H7 (cell line): ENCODE data around the gene ANAPC5. TPM values are rescaled to one million over a fixed set of nuclear protein-coding genes. Genes with fewer than 3 reads are reported as not detected.
A peak's percentile ranks its signal among the peaks of the same experiment; 100 is the strongest.
"Not testable (repeated sequence)": the region's sequence is repeated elsewhere in the genome, so short reads cannot be mapped to it uniquely, and the experiment has no call there.

Experiments used
- DNase-seq: peaks from one replicate; pipeline ENCODE4 v3.0.0; 2012
- H3K27me3 ChIP-seq: 2 replicates; pipeline ENCODE4 v1.6.0; 2011; ENCODE audit warnings: mild to moderate bottlenecking, low read length; ENCODE audit not compliant: control insufficient read depth, insufficient read depth
- H3K36me3 ChIP-seq: replicated peaks from 2 replicates; pipeline ENCODE4 v1.5.1; 2011; ENCODE audit warnings: low read length; ENCODE audit not compliant: control insufficient read depth, insufficient read depth
- H3K4me3 ChIP-seq: 2 replicates; pipeline ENCODE4 v1.5.1; 2011; ENCODE audit warnings: low read depth, mild to moderate bottlenecking, control low read depth, low read length, moderate library complexity; ENCODE audit not compliant: insufficient read depth
- total RNA-seq: library from RNA; depleted of rRNA; stranded (reverse); fragments of >200 nt; shearing (Covaris generic); gene quantifications from 2 replicates; pipeline ENCODE4 v1.2.3, GENCODE V29; 2014

The ANAPC5 gene
- total RNA-seq, 1 experiment from 2014 or later, result 161 TPM

- no peaks in the 10 kb centered on the region for H3K27me3 ChIP-seq
- H3K36me3 ChIP-seq, result no peaks in the 10 kb centered on the region
- no peak for DNase-seq
- H3K4me3 ChIP-seq, result no peak overlapping the region
These were observed 26.5 kb upstream of the ANAPC5 start for GRCh38 chr12:121378736-121379135.

- Histone ChIP-seq H3K4me3 (no peak overlapping the region), H3K36me3 (no peaks in the 10 kb centered on the region), H3K27me3 (no peaks in the 10 kb centered on the region)
- DNase-seq, result no peak
These were observed 24.8 kb upstream of the ANAPC5 start for GRCh38 chr12:121376754-121377697.

DNA sequence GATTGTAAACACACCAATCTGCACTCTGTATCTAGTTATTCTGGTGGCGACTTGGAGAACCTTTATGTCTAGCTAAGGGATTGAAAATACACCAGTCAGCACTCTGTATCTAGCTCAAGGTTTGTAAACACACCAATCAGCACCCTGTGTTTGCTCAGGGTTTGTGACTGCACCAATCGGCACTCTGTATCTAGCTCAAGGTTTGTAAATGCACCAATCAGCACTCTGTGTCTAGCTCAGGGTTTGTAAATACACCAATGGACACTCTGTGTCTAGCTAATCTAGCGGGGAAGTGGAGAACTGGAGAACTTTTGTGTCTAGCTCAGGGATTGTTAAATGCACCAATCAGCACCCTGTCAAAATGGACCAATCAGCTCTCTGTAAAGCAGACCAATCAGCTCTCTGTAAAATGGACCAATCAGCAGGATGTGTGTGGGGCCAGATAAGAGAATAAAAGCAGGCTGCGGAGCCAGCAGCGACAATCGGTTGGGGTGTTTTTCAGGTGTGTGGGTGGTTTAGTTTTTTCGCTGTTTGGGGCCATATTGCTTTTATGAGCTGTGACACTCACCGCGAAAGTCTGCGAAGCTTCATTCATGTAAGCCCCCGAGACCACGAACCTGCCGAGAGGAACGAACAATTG, 22.9 kb upstream of the ANAPC5 start:
- DNase-seq, H3K36me3 ChIP-seq, H3K4me3 ChIP-seq, H3K27me3 ChIP-seq: not testable (repeated sequence)

- DNase-seq, H3K36me3 ChIP-seq, H3K27me3 ChIP-seq, H3K4me3 ChIP-seq: not testable (repeated sequence)
These were observed 22.1 kb upstream of the ANAPC5 start for GRCh38 chr12:121374336-121374735.

GRCh38 chr12:121373755-121374154, 21.5 kb upstream of the ANAPC5 start:
- no peak for DNase-seq
- H3K36me3 ChIP-seq, result no peaks in the 10 kb centered on the region
- no peak overlapping the region for H3K4me3 ChIP-seq
- H3K27me3 ChIP-seq, result no peaks in the 10 kb centered on the region

DNA sequence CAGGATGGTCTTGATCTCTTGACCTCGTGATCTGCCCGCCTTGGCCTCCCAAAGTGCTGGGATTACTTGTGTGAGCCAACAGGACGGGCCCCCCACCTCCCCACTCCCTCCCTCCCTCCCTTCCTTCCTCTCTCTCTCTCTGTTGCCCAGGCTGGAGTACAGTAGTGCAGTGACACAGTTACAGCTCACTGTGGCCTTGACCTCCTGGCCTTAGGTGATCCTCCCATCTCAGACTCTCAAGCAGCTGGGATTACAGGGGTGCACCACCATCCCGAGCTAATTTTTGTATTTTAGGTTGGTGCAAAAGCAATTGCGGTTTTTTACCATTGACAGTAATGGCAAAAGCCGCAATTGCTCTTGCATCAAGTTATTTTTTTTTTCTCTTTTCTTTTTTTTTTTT, 19.2 kb upstream of the ANAPC5 start:
- Histone ChIP-seq H3K27me3 (no peaks in the 10 kb centered on the region), H3K4me3 (no peak overlapping the region), H3K36me3 (no peaks in the 10 kb centered on the region)
- DNase-seq, result no peak

GRCh38 chr12:121366063-121366459, 13.8 kb upstream of the ANAPC5 start:
- Histone ChIP-seq H3K27me3 (no peaks in the 10 kb centered on the region), H3K36me3 (no peaks in the 10 kb centered on the region), H3K4me3 (no peak overlapping the region)
- DNase-seq, result no peak

DNA sequence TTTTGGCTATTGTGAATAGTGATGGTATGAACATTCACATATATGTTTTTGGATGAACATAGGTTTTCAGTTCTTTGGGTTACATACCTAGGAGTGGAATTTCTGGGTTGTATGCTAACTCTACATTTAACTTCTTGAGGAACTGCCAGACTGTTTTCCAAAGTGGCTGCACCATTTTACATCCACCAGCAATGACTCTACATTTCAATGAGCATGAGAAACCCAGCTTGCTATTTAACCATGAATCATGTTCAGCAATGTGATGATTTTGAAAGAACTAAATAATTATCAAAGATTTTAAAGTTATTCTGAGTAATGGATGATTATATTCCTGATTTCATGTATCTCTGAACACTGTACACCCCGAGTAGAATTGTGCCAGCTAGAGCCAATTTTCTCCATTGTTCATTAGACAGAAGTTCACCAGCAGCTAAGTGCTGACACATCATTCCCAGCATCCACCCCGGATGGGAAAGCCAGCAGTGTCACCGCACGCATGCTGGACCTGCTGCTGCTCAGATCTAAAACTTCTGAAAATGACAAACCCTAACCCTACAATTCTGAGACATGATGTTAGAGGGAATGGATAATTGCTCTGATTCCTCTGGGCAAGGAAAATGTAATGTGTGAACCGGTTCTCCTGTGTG, 13.3 kb upstream of the ANAPC5 start:
- Histone ChIP-seq H3K27me3 (no peaks in the 10 kb centered on the region), H3K36me3 (no peaks in the 10 kb centered on the region), H3K4me3 (no peak overlapping the region)

GRCh38 chr12:121364683-121365121, 12.5 kb upstream of the ANAPC5 start:
- Histone ChIP-seq H3K36me3 (no peaks in the 10 kb centered on the region), H3K4me3 (no peak overlapping the region), H3K27me3 (no peaks in the 10 kb centered on the region)
- DNase-seq, result no peak

More for the DNA sequence above, 13.3 kb upstream of the ANAPC5 start:
- no peak for DNase-seq

- Histone ChIP-seq H3K36me3 (no peaks in the 10 kb centered on the region), H3K4me3 (no peak overlapping the region), H3K27me3 (no peaks in the 10 kb centered on the region)
- DNase-seq, result no peak
These were observed 5.9 kb upstream of the ANAPC5 start for GRCh38 chr12:121358073-121358472.

- DNase-seq, result no peak
- Histone ChIP-seq H3K27me3 (no peaks in the 10 kb centered on the region), H3K36me3 (no peaks in the 10 kb centered on the region), H3K4me3 (no peak overlapping the region)
These were observed 5.1 kb upstream of the ANAPC5 start for GRCh38 chr12:121357331-121357730.

DNA sequence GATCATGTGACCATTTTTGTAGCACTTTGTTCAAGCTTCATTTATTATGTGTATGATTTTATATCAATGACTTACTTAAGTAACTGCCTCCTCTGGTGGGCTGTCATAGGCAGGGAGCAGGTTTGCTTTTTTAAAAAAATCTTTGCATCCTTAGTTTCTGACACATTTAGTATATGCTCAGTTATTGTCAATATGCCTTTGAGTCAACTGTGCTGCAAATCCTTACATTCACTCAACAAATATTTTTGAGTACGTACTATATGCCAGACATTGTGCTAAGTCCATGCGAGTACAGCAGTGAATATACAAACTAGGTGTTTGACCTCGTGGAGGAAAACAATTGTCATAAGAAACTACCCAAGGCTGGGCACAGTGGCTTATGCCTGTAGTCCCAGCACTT, 4.4 kb upstream of the ANAPC5 start:
- H3K4me3 ChIP-seq, result no peak overlapping the region
- DNase-seq, result no peak
- no peaks in the 10 kb centered on the region for H3K27me3 ChIP-seq
- no peaks in the 10 kb centered on the region for H3K36me3 ChIP-seq

DNA sequence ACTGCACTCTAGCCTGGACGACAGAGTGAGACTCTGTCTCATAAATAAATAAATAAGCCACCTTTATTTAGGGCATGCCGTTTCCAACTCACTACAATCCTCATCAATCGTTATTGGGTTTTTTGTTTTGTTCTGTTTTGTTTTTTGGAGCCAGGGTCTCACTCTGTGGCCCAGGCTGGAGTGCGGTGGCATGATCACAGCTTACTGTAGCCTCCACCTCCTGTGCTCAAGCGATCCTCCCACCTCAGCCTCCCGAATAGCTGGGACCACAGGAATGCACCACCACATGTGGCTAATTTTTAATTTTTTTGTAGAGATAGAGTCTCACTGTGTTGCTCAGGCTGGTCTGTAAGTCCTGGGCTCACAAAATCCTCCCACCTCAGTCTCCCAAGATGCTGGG, 3.6 kb upstream of the ANAPC5 start:
- Histone ChIP-seq H3K27me3 (no peaks in the 10 kb centered on the region), H3K4me3 (no peak overlapping the region), H3K36me3 (no peaks in the 10 kb centered on the region)
- DNase-seq, result no peak

- Histone ChIP-seq H3K4me3 (peak overlapping the region; percentile 80), H3K27me3 (no peaks in the 10 kb centered on the region), H3K36me3 (no peaks in the 10 kb centered on the region)
- no peak for DNase-seq
These were observed 439 bp upstream of the ANAPC5 start for GRCh38 chr12:121352682-121353018.

DNA sequence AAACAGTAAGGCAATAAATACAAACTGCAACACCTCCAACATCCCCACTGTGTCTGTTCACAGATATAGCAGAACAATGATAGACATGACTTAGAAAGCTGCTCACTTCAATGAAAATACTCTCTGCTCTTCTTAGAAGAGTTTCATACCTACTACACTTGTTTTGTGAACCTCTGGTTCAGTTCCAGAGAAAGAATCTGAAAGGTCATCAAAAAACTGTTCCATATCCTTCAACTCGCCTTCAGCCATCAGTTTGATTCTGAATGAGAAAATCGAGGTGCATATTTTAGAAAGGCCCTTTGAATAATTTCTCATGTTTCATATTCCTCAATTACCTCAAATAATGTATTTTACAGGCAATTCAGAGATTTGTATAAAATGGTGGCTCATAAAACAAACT, 5.5 kb downstream of the ANAPC5 start:
- Histone ChIP-seq H3K4me3 (no peak overlapping the region), H3K27me3 (no peaks in the 10 kb centered on the region), H3K36me3 (peaks cover 20% of the 10 kb centered on the region)
- no peak for DNase-seq
